K562 (cell line): ENCODE results near the gene TRIM27. TPM values are rescaled to one million over a fixed set of nuclear protein-coding genes. Genes with fewer than 3 reads are reported as not detected.

Source experiments
- CREB1 ChIP-seq, 2 experiments: sonication (generic) in 1 of 2; formaldehyde crosslinking in 1 of 2; IDR thresholded peaks; 2 replicates each; pipeline versions ENCODE4 v1.6.1 to v1.8.0; 2012 to 2022; ENCODE audit warnings: inconsistent platforms in 1 of 2, mild to moderate bottlenecking in 1 of 2, missing genetic modification reagents in 1 of 2, moderate library complexity in 1 of 2
- CREM ChIP-seq: IDR thresholded peaks from 2 replicates; pipeline ENCODE4 v1.6.1; 2014; ENCODE audit warnings: antibody characterized with exemption, low read depth
- CTBP1 ChIP-seq: fragments of 450-650 bp; IDR thresholded peaks from 2 replicates; pipeline ENCODE4 v1.6.1; 2016; ENCODE audit warnings: borderline replicate concordance
- GABPA ChIP-seq: fragments of 200-800 bp; sonication (Bioruptor generic); conservative IDR thresholded peaks from 2 replicates; pipeline ENCODE4 v1.6.1; 2016; ENCODE audit warnings: low read depth, missing genetic modification characterization, missing compliant biosample characterization
- JUND ChIP-seq, 2 experiments: IDR thresholded peaks; 2 replicates in 1 of 2; 3 replicates in 1 of 2; pipeline ENCODE4 v1.6.1; 2011; ENCODE audit warnings: borderline replicate concordance in 2 of 2, low read depth in 2 of 2, low read length in 2 of 2, improper control_type of control experiment in 1 of 2, missing biosample characterization in 1 of 2, missing genetic modification characterization in 1 of 2, missing genetic modification reagents in 1 of 2
- L3MBTL2 ChIP-seq: fragments of 450-650 bp; IDR thresholded peaks from 2 replicates; pipeline ENCODE4 v1.6.1; 2016; ENCODE audit warnings: mild to moderate bottlenecking, moderate library complexity
- MAX ChIP-seq: sonication (generic); formaldehyde crosslinking; IDR thresholded peaks from 2 replicates; pipeline ENCODE4 v1.9.0; 2022; ENCODE audit warnings: mild to moderate bottlenecking, missing genetic modification reagents
- MLX ChIP-seq, 2 experiments: fragments of 450-650 bp in 1 of 2; sonication (generic) in 1 of 2; formaldehyde crosslinking; conservative IDR thresholded peaks; 2 replicates each; pipeline versions ENCODE4 v1.4.0 to v1.8.1; 2020 to 2022; ENCODE audit warnings: mild to moderate bottlenecking in 1 of 2, missing genetic modification reagents in 1 of 2
- MYC ChIP-seq, 2 experiments: fragments of 250-450 bp in 1 of 2; sonication (Bioruptor Pico) in 1 of 2; IDR thresholded peaks; 2 replicates each; pipeline versions ENCODE4 v1.5.1 to v1.6.1; 2012 to 2021; ENCODE audit warnings: low read depth in 2 of 2, borderline replicate concordance in 1 of 2, improper control_type of control experiment in 1 of 2, low read length in 1 of 2, mild to moderate bottlenecking in 1 of 2, moderate library complexity in 1 of 2
- PKNOX1 ChIP-seq: fragments of 450-650 bp; IDR thresholded peaks from 2 replicates; pipeline ENCODE4 v1.6.1; 2016
- PURB ChIP-seq: sonication (generic); formaldehyde crosslinking; IDR thresholded peaks from 2 replicates; pipeline ENCODE4 v1.9.0; 2021; ENCODE audit warnings: low read depth, mild to moderate bottlenecking, missing genetic modification reagents
- SMARCA4 ChIP-seq: fragments of 450-650 bp; IDR thresholded peaks from 2 replicates; pipeline ENCODE4 v1.6.1; 2016
- polyA plus RNA-seq, 8 experiments: library from polyadenylated mRNA; depleted of rRNA in 4 of 8; stranded (reverse) in 5 of 8; unstranded in 3 of 8; fragments of >200 nt; fragmentation: Nextera tagmentation in 2 of 8; fragmentation: Illumina TruSeq in 1 of 8; extraction: Ambion mirVana in 2 of 8; extraction: Trizol in 1 of 8; gene quantifications; 2 replicates each; pipeline versions ENCODE4 v1.2.1 to v1.2.3, GENCODE V29; 2011 to 2014; ENCODE audit warnings: inconsistent platforms in 1 of 8, missing spikeins in 1 of 8
- total RNA-seq, 7 experiments: library from RNA; depleted of rRNA in 6 of 7; stranded (reverse); fragments of >200 nt in 6 of 7; fragmentation: Illumina TruSeq in 2 of 7; extraction: Trizol in 2 of 7; gene quantifications; 2 replicates each; pipeline versions ENCODE4 v1.2.1 to v1.2.3, GENCODE V29; 2011 to 2021; ENCODE audit warnings: low replicate concordance in 1 of 7
- TF ChIP-seq, protein P1 (sequence below), 2 experiments: fragments of 450-650 bp in 1 of 2; sonication (generic) in 1 of 2; formaldehyde crosslinking in 1 of 2; IDR thresholded peaks in 1 of 2; conservative IDR thresholded peaks in 1 of 2; 2 replicates each; pipeline versions ENCODE4 v1.6.1 to v1.8.1; 2016 to 2023; ENCODE audit warnings: mild to moderate bottlenecking in 2 of 2, moderate library complexity in 2 of 2, inconsistent platforms in 1 of 2, missing genetic modification reagents in 1 of 2
- TF ChIP-seq, protein P2 (sequence below): fragments of 200-800 bp; sonication (Bioruptor generic); IDR thresholded peaks from 2 replicates; pipeline ENCODE4 v1.6.1; 2017; ENCODE audit warnings: missing genetic modification characterization, missing compliant biosample characterization

The TRIM27 gene
- total and polyA plus RNA-seq, 9 of the 15 experiments (the other 6 are each of a cell fraction or from before 2014, with no cell fraction given) = 37.7 to 235 (median 122) TPM

- TF ChIP-seq PKNOX1 (peak; percentile 58), PURB (no peak), MAX (CRISPR knock-in tag) (peak; percentile 12; the same call in 1 of the 2 replicates), GABPA (tag) (0 out of 2 replicates have a peak, but pooled peaks have one; percentile 0), CREB1 (IDR thresholded peaks at IDR 0.05) (no peak), CREB1 (CRISPR knock-in tag; IDR thresholded peaks at IDR 0.05) (0 out of 2 replicates have a peak, but pooled peaks have one; percentile 37), MLX (CRISPR knock-in tag; conservative IDR thresholded peaks at IDR 0.05) (no peak), JUND (IDR thresholded peaks at IDR 0.05; ENCODE audit: borderline replicate concordance, low read depth, low read length) (peak; percentile 57; the same call in 1 of the 2 replicates), JUND (tag; IDR thresholded peaks at IDR 0.05; ENCODE audit: borderline replicate concordance, low read depth, low read length) (peak; percentile 50; the same call in 1 of the 3 replicates), CTBP1 (0 out of 2 replicates have a peak, but pooled peaks have one; percentile 7), MYC (IDR thresholded peaks at IDR 0.05; ENCODE audit: low read depth, low read length) (0 out of 2 replicates have a peak, but pooled peaks have one; percentile 18), MYC (CRISPR knock-in tag; IDR thresholded peaks at IDR 0.05; ENCODE audit: borderline replicate concordance, low read depth) (no peak), SMARCA4 (peak; percentile 43; the same call in 1 of the 2 replicates), CREM (peak; percentile 76), L3MBTL2 (peak; percentile 64)
- TF ChIP-seq, protein P1, sequence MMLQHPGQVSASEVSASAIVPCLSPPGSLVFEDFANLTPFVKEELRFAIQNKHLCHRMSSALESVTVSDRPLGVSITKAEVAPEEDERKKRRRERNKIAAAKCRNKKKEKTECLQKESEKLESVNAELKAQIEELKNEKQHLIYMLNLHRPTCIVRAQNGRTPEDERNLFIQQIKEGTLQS (IDR thresholded peaks at IDR 0.05) = peak; percentile 33; the same call in 1 of the 2 replicates
- TF ChIP-seq, protein P1 (CRISPR knock-in tag; conservative IDR thresholded peaks at IDR 0.05) = no peak
- TF ChIP-seq, protein P2, sequence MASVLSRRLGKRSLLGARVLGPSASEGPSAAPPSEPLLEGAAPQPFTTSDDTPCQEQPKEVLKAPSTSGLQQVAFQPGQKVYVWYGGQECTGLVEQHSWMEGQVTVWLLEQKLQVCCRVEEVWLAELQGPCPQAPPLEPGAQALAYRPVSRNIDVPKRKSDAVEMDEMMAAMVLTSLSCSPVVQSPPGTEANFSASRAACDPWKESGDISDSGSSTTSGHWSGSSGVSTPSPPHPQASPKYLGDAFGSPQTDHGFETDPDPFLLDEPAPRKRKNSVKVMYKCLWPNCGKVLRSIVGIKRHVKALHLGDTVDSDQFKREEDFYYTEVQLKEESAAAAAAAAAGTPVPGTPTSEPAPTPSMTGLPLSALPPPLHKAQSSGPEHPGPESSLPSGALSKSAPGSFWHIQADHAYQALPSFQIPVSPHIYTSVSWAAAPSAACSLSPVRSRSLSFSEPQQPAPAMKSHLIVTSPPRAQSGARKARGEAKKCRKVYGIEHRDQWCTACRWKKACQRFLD (CRISPR knock-in tag) = peak; percentile 15; the same call in 1 of the 2 replicates
Measured at GRCh38 chr6:28867086-28867409, 56.7 kb downstream of the TRIM27 start (continued).
